Uterus (tissue), 4 donors: Measurements from ENCODE around the gene PLCXD3. TPM values are rescaled to one million over a fixed set of nuclear protein-coding genes. Genes with fewer than 3 reads are reported as not detected.

Experiments used
- DNase-seq, 2 donors: peaks; one replicate each; pipeline ENCODE4 v3.0.0-alpha.2; 2019 to 2020
- H3K27ac ChIP-seq, 2 donors: fragments of 200-600 bp; sonication (generic); 1 replicate in 1 of 2; 2 replicates in 1 of 2; pipeline ENCODE4 v1.5.1; 2016 to 2018
- H3K27me3 ChIP-seq, 2 donors: fragments of 200-600 bp; sonication (generic); one replicate each; pipeline ENCODE4 v1.5.1; 2018 to 2019; ENCODE audit warnings: control low read depth in 1 of 2
- H3K36me3 ChIP-seq, 2 donors: fragments of 200-600 bp; sonication (generic); one replicate each; pipeline ENCODE4 v1.5.1; 2019; ENCODE audit warnings: control low read depth in 1 of 2
- H3K4me1 ChIP-seq, 2 donors: fragments of 200-600 bp; sonication (generic); one replicate each; pipeline ENCODE4 v1.5.1; 2018 to 2019; ENCODE audit warnings: control low read depth in 1 of 2
- H3K4me3 ChIP-seq, 2 donors: fragments of 200-600 bp; sonication (generic); 1 replicate in 1 of 2; 2 replicates in 1 of 2; pipeline ENCODE4 v1.5.1; 2018 to 2019; ENCODE audit warnings: mild to moderate bottlenecking in 1 of 2
- H3K9me3 ChIP-seq, 2 donors: fragments of 200-600 bp; sonication (generic); one replicate each; pipeline ENCODE4 v1.5.1; 2019; ENCODE audit warnings: control low read depth in 1 of 2
- CTCF ChIP-seq, 4 experiments: fragments of 200-600 bp in 2 of 4; fragments of 450-650 bp in 2 of 4; sonication (generic) in 2 of 4; IDR thresholded peaks; one replicate each; pipeline ENCODE4 v1.5.1; 2016 to 2019; ENCODE audit warnings: antibody characterized with exemption in 4 of 4, mild to moderate bottlenecking in 2 of 4, moderate library complexity in 1 of 4
- POLR2A ChIP-seq, 2 donors: fragments of 450-650 bp; IDR thresholded peaks; one replicate each; pipeline ENCODE4 v1.6.1; 2016; ENCODE audit warnings: antibody characterized with exemption in 2 of 2, mild to moderate bottlenecking in 1 of 2, moderate library complexity in 1 of 2
- intact Hi-C: fragments of 100-400 bp; cut with DNase I; formaldehyde crosslinking; loops from one replicate; pipeline ENCODE4 v1.15.1; 2023; ENCODE audit warnings: low total_unique reads
- total RNA-seq, 4 donors: library from RNA; depleted of rRNA in 3 of 4; stranded (reverse); fragments of >200 nt in 3 of 4; gene quantifications; one replicate each; pipeline versions ENCODE4 v1.1.0 to v1.2.4, GENCODE V29; 2014 to 2023
- donor health status: DM: yes; HTN: yes; CAD: no.

Gene PLCXD3
- total RNA-seq, 4 donors from 2014 or later = 0.55 to 13.2 (median 7.5) TPM

- Histone ChIP-seq H3K27me3 (no peaks in the 10 kb centered on the region), H3K9me3 (peaks cover 0 to 7% of the 10 kb centered on the region in 2 donors), H3K36me3 (no peaks in the 10 kb centered on the region), H3K4me1 (no peaks in the 10 kb centered on the region), H3K4me3 (no peak overlapping the region), H3K27ac (no peak overlapping the region)
- no peak for TF ChIP-seq CTCF (IDR thresholded peaks at IDR 0.05)
- no peak for TF ChIP-seq POLR2A (IDR thresholded peaks at IDR 0.05)
- intact Hi-C loops = no loop called here
- DNase-seq = no peak
Measured at GRCh38 chr5:41402845-41403244, 107.6 kb downstream of the PLCXD3 start.

DNA sequence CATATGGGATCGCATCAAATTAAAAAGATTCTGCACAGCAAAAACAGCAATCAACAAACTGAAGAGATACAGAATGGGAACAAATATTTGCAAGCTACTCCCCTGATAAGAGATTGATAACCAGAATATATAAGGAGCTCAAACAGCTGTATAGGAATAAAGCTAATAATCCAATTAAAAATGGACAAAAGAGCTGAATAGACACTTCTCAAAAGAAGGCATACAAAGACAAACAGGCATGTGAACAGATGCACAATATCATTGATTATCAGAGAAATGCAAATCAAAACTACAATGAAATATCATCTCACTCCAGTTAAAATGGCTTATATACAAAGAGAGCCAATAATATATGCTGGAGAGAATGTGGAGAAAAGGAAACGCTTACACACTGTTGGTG is 110.6 kb downstream of the PLCXD3 start:
- Histone ChIP-seq H3K4me1 (no peaks in the 10 kb centered on the region), H3K36me3 (no peaks in the 10 kb centered on the region), H3K4me3 (no peak overlapping the region), H3K9me3 (peaks cover 0 to 7% of the 10 kb centered on the region in 2 donors), H3K27me3 (no peaks in the 10 kb centered on the region), H3K27ac (no peak overlapping the region)
- DNase-seq = no peak
- intact Hi-C loops = no loop called here
- TF ChIP-seq POLR2A (IDR thresholded peaks at IDR 0.05) (no peak), CTCF (IDR thresholded peaks at IDR 0.05) (no peak)

- Histone ChIP-seq H3K27me3 (no peaks in the 10 kb centered on the region), H3K4me1 (no peaks in the 10 kb centered on the region), H3K4me3 (no peak overlapping the region), H3K27ac (no peak overlapping the region), H3K36me3 (no peaks in the 10 kb centered on the region), H3K9me3 (no peaks in the 10 kb centered on the region)
- no peak for TF ChIP-seq CTCF (IDR thresholded peaks at IDR 0.05)
- TF ChIP-seq POLR2A (IDR thresholded peaks at IDR 0.05) = no peak
- intact Hi-C loops = no loop called here
- DNase-seq = no peak
Measured at GRCh38 chr5:41392016-41392415, 118.4 kb downstream of the PLCXD3 start.

DNA sequence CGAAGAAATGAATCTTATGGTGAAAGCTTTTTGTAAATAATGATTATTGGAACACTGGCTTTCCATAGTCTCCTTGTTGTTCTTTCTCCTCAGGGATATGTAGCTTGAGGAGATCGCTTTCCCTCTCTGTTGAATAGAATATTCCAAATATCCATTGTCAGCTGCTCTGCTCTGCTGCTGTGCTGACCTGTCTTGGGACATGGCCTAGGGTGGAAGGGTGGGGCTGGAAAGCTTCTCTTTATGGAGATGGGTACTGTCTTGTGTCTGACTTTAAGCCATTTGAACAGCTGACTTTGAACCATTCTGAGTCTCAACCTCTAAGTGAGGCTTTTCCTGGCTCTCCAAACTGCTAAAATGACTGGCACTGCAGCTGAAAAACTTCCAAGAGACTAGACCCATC is 135.8 kb downstream of the PLCXD3 start:
- Histone ChIP-seq H3K36me3 (no peaks in the 10 kb centered on the region), H3K4me1 (no peaks in the 10 kb centered on the region), H3K9me3 (no peaks in the 10 kb centered on the region), H3K27me3 (no peaks in the 10 kb centered on the region), H3K27ac (no peak overlapping the region), H3K4me3 (no peak overlapping the region)
- DNase-seq = no peak
- intact Hi-C loops = no loop called here
- no peak for TF ChIP-seq CTCF (IDR thresholded peaks at IDR 0.05)
- no peak for TF ChIP-seq POLR2A (IDR thresholded peaks at IDR 0.05)

DNA sequence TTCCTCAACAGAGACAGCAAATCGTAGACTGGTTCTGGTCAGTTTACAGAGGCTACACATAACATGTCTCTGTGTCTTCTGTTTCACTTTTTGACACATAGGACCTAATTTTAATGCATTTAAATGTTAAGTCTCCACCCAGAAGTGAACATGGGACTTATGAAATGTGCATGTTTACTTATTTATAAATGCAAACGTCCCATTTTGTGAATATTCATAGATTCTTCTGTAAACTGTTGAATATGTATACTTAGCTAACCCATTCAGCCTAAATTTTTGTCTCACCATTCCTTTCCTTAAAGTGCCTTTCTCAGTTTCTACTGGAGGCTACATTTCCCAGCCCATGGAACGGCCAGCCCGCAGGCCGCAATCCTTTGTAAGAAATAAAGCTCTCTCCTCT is 137.2 kb downstream of the PLCXD3 start:
- Histone ChIP-seq H3K27me3 (no peaks in the 10 kb centered on the region), H3K9me3 (no peaks in the 10 kb centered on the region), H3K4me1 (no peaks in the 10 kb centered on the region), H3K27ac (no peak overlapping the region), H3K4me3 (no peak overlapping the region), H3K36me3 (no peaks in the 10 kb centered on the region)
- intact Hi-C loops = no loop called here
- no peak for TF ChIP-seq POLR2A (IDR thresholded peaks at IDR 0.05)
- no peak for TF ChIP-seq CTCF (IDR thresholded peaks at IDR 0.05)
- DNase-seq = no peak
